H1 (cell line): ENCODE results near the gene CFAP141. TPM values are rescaled to one million over a fixed set of nuclear protein-coding genes. Genes with fewer than 3 reads are reported as not detected.

Experiments
- CTCF ChIA-PET: fragments of 300-600 bp; sonication (Branson Sonifier 250); formaldehyde crosslinking; loops from one replicate; lab custom pipeline; 2021; ENCODE audit not compliant: partially characterized antibody; lab: Charles Lee
- POLR2A ChIA-PET: fragments of 300-600 bp; sonication (Branson Sonifier 250); formaldehyde crosslinking; loops from one replicate; lab custom pipeline; 2021; ENCODE audit warnings: inconsistent platforms; ENCODE audit not compliant: partially characterized antibody; lab: Charles Lee
- DNase-seq, 2 experiments: peaks; one replicate each; pipeline versions ENCODE4 v3.0.0 to v3.0.0-alpha.2; 2010 to 2022; ENCODE audit warnings: low spot score in 2 of 2, low read depth in 1 of 2, mixed read lengths in 1 of 2
- FAIRE-seq: peaks from 2 replicates; lab custom pipeline; 2011; peaks lifted over from hg19 to GRCh38; lab: Jason Lieb, UNC
- H2AFZ ChIP-seq: 2 replicates; pipeline ENCODE4 v1.8.1; 2012; ENCODE audit warnings: low read length, inconsistent platforms
- H2AK5ac ChIP-seq: 2 replicates; pipeline ENCODE4 v1.6.1; 2013; ENCODE audit warnings: low read depth, low read length
- H2BK120ac ChIP-seq: replicated peaks from 2 replicates; pipeline ENCODE3; 2013; ENCODE audit warnings: low read depth, low read length, inconsistent platforms
- H2BK12ac ChIP-seq: 2 replicates; pipeline ENCODE4 v1.6.1; 2013; ENCODE audit warnings: low read depth, low read length
- H2BK15ac ChIP-seq: 2 replicates; pipeline ENCODE4 v1.6.1; 2013; ENCODE audit warnings: low read length
- H2BK20ac ChIP-seq: 2 replicates; pipeline ENCODE4 v1.6.1; 2013; ENCODE audit warnings: low read length
- H2BK5ac ChIP-seq: 2 replicates; pipeline ENCODE4 v1.6.1; 2013; ENCODE audit warnings: low read depth, low read length
- H3K14ac ChIP-seq: 2 replicates; pipeline ENCODE4 v1.6.1; 2013; ENCODE audit warnings: inconsistent platforms; ENCODE audit not compliant: insufficient read length
- H3K18ac ChIP-seq: 2 replicates; pipeline ENCODE4 v1.6.1; 2013; ENCODE audit warnings: low read length; ENCODE audit errors: extremely low read depth
- H3K23ac ChIP-seq: 2 replicates; pipeline ENCODE4 v1.6.1; 2013; ENCODE audit warnings: inconsistent platforms; ENCODE audit not compliant: insufficient read length
- H3K23me2 ChIP-seq: 2 replicates; pipeline ENCODE4 v1.6.1; 2013; ENCODE audit warnings: low read depth, low read length
- H3K27ac ChIP-seq: 2 replicates; pipeline ENCODE4 v1.6.1; 2011; ENCODE audit warnings: low read depth, low read length, inconsistent platforms
- H3K27me3 ChIP-seq, 4 experiments: replicated peaks in 1 of 4; 1 replicate in 1 of 4; 2 replicates in 3 of 4; pipeline versions ENCODE4 v1.6.1 to v1.8.1; 2011 to 2013; ENCODE audit warnings: low read length in 3 of 4, mild to moderate bottlenecking in 3 of 4, inconsistent platforms in 2 of 4, mixed read lengths in 2 of 4, moderate library complexity in 1 of 4; ENCODE audit not compliant: control insufficient read depth in 3 of 4, insufficient read depth in 3 of 4; ENCODE audit errors: extremely low read depth in 1 of 4
- H3K36me3 ChIP-seq, 4 experiments: 2 replicates each; pipeline versions ENCODE4 v1.6.1 to v1.8.1; 2011 to 2013; ENCODE audit warnings: mild to moderate bottlenecking in 4 of 4, low read length in 3 of 4, moderate library complexity in 2 of 4, control low read depth in 1 of 4, inconsistent platforms in 1 of 4; ENCODE audit not compliant: insufficient read depth in 4 of 4, control insufficient read depth in 2 of 4
- H3K4ac ChIP-seq: replicated peaks from 2 replicates; pipeline ENCODE3; 2013; ENCODE audit warnings: low read length, low read depth, mixed read lengths, inconsistent platforms; ENCODE audit not compliant: insufficient read length
- H3K4me1 ChIP-seq, 4 experiments: replicated peaks in 1 of 4; 1 replicate in 1 of 4; 2 replicates in 3 of 4; pipeline versions ENCODE4 v1.6.1 to v1.8.1; 2011 to 2013; ENCODE audit warnings: low read length in 3 of 4, inconsistent platforms in 2 of 4, mixed read lengths in 1 of 4; ENCODE audit not compliant: insufficient read depth in 4 of 4, control insufficient read depth in 3 of 4
- H3K4me2 ChIP-seq, 2 experiments: 2 replicates each; pipeline versions ENCODE4 v1.6.1 to v1.8.1; 2011 to 2013; ENCODE audit warnings: low read depth in 2 of 2, low read length in 2 of 2, control low read depth in 1 of 2, inconsistent platforms in 1 of 2, mild to moderate bottlenecking in 1 of 2; ENCODE audit not compliant: insufficient read depth in 1 of 2
- H3K4me3 ChIP-seq, 4 experiments: fragments of 200-600, 300-600 bp in 1 of 4; sonication (generic), shearing (Covaris generic), sonication (Bioruptor Twin) in 1 of 4; 2 replicates each; pipeline versions ENCODE4 v1.5.1 to v1.8.1; 2011 to 2016; ENCODE audit warnings: low read length in 4 of 4, low read depth in 3 of 4, control low read depth in 2 of 4, inconsistent platforms in 2 of 4, mild to moderate bottlenecking in 2 of 4, mixed read lengths in 1 of 4, moderate library complexity in 1 of 4; ENCODE audit not compliant: insufficient read depth in 2 of 4; ENCODE audit errors: extremely low read depth in 1 of 4
- H3K56ac ChIP-seq: replicated peaks from 2 replicates; pipeline ENCODE3; 2013; ENCODE audit warnings: low read depth, mild to moderate bottlenecking, mixed read lengths, low read length, inconsistent platforms; ENCODE audit not compliant: insufficient read length
- H3K79me1 ChIP-seq: 2 replicates; pipeline ENCODE4 v1.6.1; 2013; ENCODE audit warnings: low read depth, low read length, control low read depth
- H3K79me2 ChIP-seq, 2 experiments: 2 replicates each; pipeline versions ENCODE4 v1.6.1 to v1.8.1; 2012 to 2013; ENCODE audit warnings: low read length in 2 of 2, mild to moderate bottlenecking in 2 of 2, inconsistent platforms in 1 of 2; ENCODE audit not compliant: insufficient read depth in 2 of 2, control insufficient read depth in 1 of 2
- H3K9ac ChIP-seq, 4 experiments: replicated peaks in 1 of 4; 1 replicate in 1 of 4; 2 replicates in 3 of 4; pipeline versions ENCODE4 v1.6.1 to v1.8.1; 2011 to 2013; ENCODE audit warnings: low read depth in 3 of 4, low read length in 3 of 4, control low read depth in 2 of 4, mild to moderate bottlenecking in 2 of 4, moderate library complexity in 2 of 4, inconsistent platforms in 1 of 4; ENCODE audit errors: extremely low read depth in 1 of 4
- H3K9me3 ChIP-seq, 2 experiments: 2 replicates each; pipeline versions ENCODE4 v1.6.1 to v1.8.1; 2012 to 2013; ENCODE audit warnings: mild to moderate bottlenecking in 2 of 2, moderate library complexity in 2 of 2, control low read depth in 1 of 2, inconsistent platforms in 1 of 2, low read depth in 1 of 2, low read length in 1 of 2, mixed read lengths in 1 of 2; ENCODE audit not compliant: insufficient read depth in 2 of 2
- H4K20me1 ChIP-seq, 2 experiments: replicated peaks in 1 of 2; 2 replicates each; pipeline versions ENCODE3 to v1.8.1; 2011 to 2013; ENCODE audit warnings: inconsistent platforms in 2 of 2, low read length in 2 of 2, mild to moderate bottlenecking in 1 of 2; ENCODE audit not compliant: insufficient read depth in 2 of 2, control insufficient read depth in 1 of 2
- H4K5ac ChIP-seq: 2 replicates; pipeline ENCODE4 v1.6.1; 2013; ENCODE audit warnings: low read length, low read depth, mixed read lengths, inconsistent platforms; ENCODE audit not compliant: insufficient read length
- H4K8ac ChIP-seq: 2 replicates; pipeline ENCODE4 v1.8.0; 2013; ENCODE audit warnings: mild to moderate bottlenecking, moderate library complexity, low read length, inconsistent platforms; ENCODE audit not compliant: insufficient read depth; ENCODE audit errors: extremely low read depth
- H4K91ac ChIP-seq: replicated peaks from 2 replicates; pipeline ENCODE3; 2013; ENCODE audit warnings: low read length, mixed read lengths, inconsistent platforms; ENCODE audit not compliant: insufficient read length
- BACH1 ChIP-seq: IDR thresholded peaks from 2 replicates; pipeline ENCODE4 v1.6.1; 2012; ENCODE audit warnings: low read length, improper control_type of control experiment
- BCL11A ChIP-seq, 2 experiments: IDR thresholded peaks; one replicate each; pipeline ENCODE4 v1.6.1; 2011; ENCODE audit warnings: low read depth in 2 of 2, low read length in 2 of 2, mild to moderate bottlenecking in 2 of 2
- CEBPB ChIP-seq: IDR thresholded peaks from 2 replicates; pipeline ENCODE4 v1.6.1; 2012; ENCODE audit warnings: low read depth, low read length
- CHD1 ChIP-seq: IDR thresholded peaks from 2 replicates; pipeline ENCODE4 v1.6.1; 2012; ENCODE audit warnings: low read depth, low read length, improper control_type of control experiment
- JUND ChIP-seq: IDR thresholded peaks from 2 replicates; pipeline ENCODE4 v1.6.1; 2011; ENCODE audit warnings: mild to moderate bottlenecking, improper control_type of control experiment, low read length
- KDM5A ChIP-seq: fragments of 200-600 bp; IDR thresholded peaks from 2 replicates; pipeline ENCODE4 v1.7.1; 2012; ENCODE audit warnings: mild to moderate bottlenecking, low read length, inconsistent platforms, mixed read lengths
- POLR2A ChIP-seq, 2 experiments: IDR thresholded peaks; 1 replicate in 1 of 2; 2 replicates in 1 of 2; pipeline ENCODE4 v1.6.1; 2011; ENCODE audit warnings: low read depth in 2 of 2, low read length in 2 of 2, mild to moderate bottlenecking in 2 of 2; ENCODE audit errors: control extremely low read depth in 1 of 2
- POU5F1 ChIP-seq: IDR thresholded peaks from 2 replicates; pipeline ENCODE4 v1.6.1; 2011; ENCODE audit warnings: low read depth, mild to moderate bottlenecking, low read length, moderate library complexity
- SIX5 ChIP-seq: IDR thresholded peaks from 2 replicates; pipeline ENCODE4 v1.6.1; 2011; ENCODE audit warnings: mild to moderate bottlenecking, low read depth, low read length
- SP2 ChIP-seq: IDR thresholded peaks from 2 replicates; pipeline ENCODE4 v1.6.1; 2012; ENCODE audit warnings: mild to moderate bottlenecking, low read length, inconsistent platforms
- SRF ChIP-seq: IDR thresholded peaks from 2 replicates; pipeline ENCODE4 v1.6.1; 2011; ENCODE audit warnings: mild to moderate bottlenecking, low read depth, low read length, moderate library complexity
- TBP ChIP-seq: IDR thresholded peaks from 2 replicates; pipeline ENCODE4 v1.6.1; 2011; ENCODE audit warnings: low read depth, low read length, improper control_type of control experiment
- WGBS, 2 experiments: shearing (Covaris generic) in 1 of 2; methylation state at CpG; one replicate each; pipeline versions ENCODE4 v1.1.6 to v1.1.7; 2013 to 2015; ENCODE audit warnings: low lambda C conversion rate in 2 of 2, mixed read lengths in 2 of 2, inconsistent platforms in 1 of 2, low coverage in 1 of 2, missing lambda C conversion rate in 1 of 2; ENCODE audit not compliant: insufficient replicate concordance in 2 of 2, insufficient coverage in 1 of 2, insufficient read length in 1 of 2; ENCODE audit errors: extremely low coverage in 1 of 2, missing lambda C conversion rate in 1 of 2; 5-methylcytosine and 5-hydroxymethylcytosine counted together
- polyA plus RNA-seq, 7 experiments: library from polyadenylated mRNA; depleted of rRNA in 3 of 7; stranded (reverse) in 5 of 7; unstranded in 2 of 7; fragments of >200 nt in 5 of 7; fragments of 200-250 nt in 2 of 7; gene quantifications; 1 replicate in 5 of 7; 2 replicates in 1 of 7; 4 replicates in 1 of 7; pipeline versions ENCODE4 v1.2.1 to v1.2.3, GENCODE V29; 2011 to 2013; ENCODE audit warnings: missing spikeins in 2 of 7, mixed read lengths in 2 of 7
- total RNA-seq: library from RNA; stranded (reverse); fragmentation: NEBNext Ultra II Directional; extraction: Animal tissue kit (Norgen Biotek cat#: 25700); gene quantifications from 2 replicates; pipeline ENCODE4 v1.2.1, GENCODE V29; 2021

CFAP141 gene
- total and polyA plus RNA-seq, 2 of the 8 experiments (the other 6 are each of a cell fraction or from before 2014, with no cell fraction given) = not detected

- TF ChIP-seq SIX5 = no peak
- no peak for TF ChIP-seq TBP
- TF ChIP-seq CHD1 = no peak
- TF ChIP-seq POU5F1 = no peak
- no peak for TF ChIP-seq BCL11A (IDR thresholded peaks at IDR 0.05; ENCODE audit: low read depth in 2 of 2, low read length in 2 of 2)
- TF ChIP-seq CEBPB = no peak
- TF ChIP-seq SRF = no peak
- TF ChIP-seq JUND = no peak
- no peak for TF ChIP-seq POLR2A (IDR thresholded peaks at IDR 0.05; ENCODE audit: control extremely low read depth in 1 of 2, low read depth in 2 of 2, low read length in 2 of 2)
- TF ChIP-seq BACH1 = no peak
- TF ChIP-seq KDM5A = no peak
- no peak for TF ChIP-seq SP2
- Histone ChIP-seq H3K4me1 (peaks cover 2 to 11% (median 3%) of the 10 kb centered on the region in 4 experiments; a peak in 5 of 7 replicates), H4K8ac (no peak overlapping the region), H3K36me3 (peaks cover 8 to 24% (median 14%) of the 10 kb centered on the region in 4 experiments), H3K14ac (no peak overlapping the region), H4K20me1 (peaks cover 0 to 7% of the 10 kb centered on the region in 2 experiments), H2AFZ (no peak overlapping the region), H3K79me2 (peaks cover 47 to 78% of the 10 kb centered on the region in 2 experiments), H3K4me3 (peak overlapping the region; percentile 83 to 96 (median 90)), H3K79me1 (peaks cover 6% of the 10 kb centered on the region), H4K5ac (peak overlapping the region; percentile 41), H2BK12ac (no peak overlapping the region; the same call in 1 of the 2 replicates), H3K18ac (no peak overlapping the region; the same call in 1 of the 2 replicates), H2BK15ac (0 out of 2 replicates have a peak overlapping the region, but pooled peaks have one; percentile 20), H3K4me2 (peak overlapping the region; percentile 80 to 98), H2BK20ac (no peak overlapping the region), H3K9ac (peak overlapping the region; percentile 67 to 100 (median 92)), H3K23me2 (peaks cover 5% of the 10 kb centered on the region), H3K9me3 (no peaks in the 10 kb centered on the region), H3K23ac (no peak overlapping the region), H4K91ac (no peak overlapping the region), H2BK120ac (no peak overlapping the region), H3K27ac (peak overlapping the region; percentile 99), H2AK5ac (peak overlapping the region; percentile 79; the same call in 1 of the 2 replicates), H3K4ac (peak overlapping the region; percentile 54), H2BK5ac (peak overlapping the region; percentile 95; the same call in 1 of the 2 replicates), H3K56ac (no peak overlapping the region), H3K27me3 (no peaks in the 10 kb centered on the region)
- DNase-seq (no peak), FAIRE-seq (no peak)
- 41% methylated on average over 5 of the region's 5 CpGs; no CpG with 5 or more reads in 1 of the 2 experiments for WGBS, 2 experiments
- CTCF ChIA-PET = interaction anchor here (0.7 to 1.2 kb wide), 3 partner anchors 20 to 109 kb away, joined by 3 to 5 read pairs (median 3); no protein-coding TSS in a partner anchor
- POLR2A ChIA-PET = interaction anchor here (0.9 to 9.0 kb wide), 22 partner anchors 9 to 228 kb away, joined by 3 to 107 read pairs (median 6); partner anchors contain the start of genes CFAP141, HAX1 and RPS27
These were observed 13.4 kb upstream of the CFAP141 start for GRCh38 chr1:154219541-154219940.
